ENCODE measurements around the gene SPACA6. TPM values are rescaled to one million over a fixed set of nuclear protein-coding genes. Genes with fewer than 3 reads are reported as not detected.

The SPACA6 gene
- total RNA-seq, 1 experiment from 2014 or later, result 13.3 TPM

- no peak overlapping the region for H3K4me3 Mint-ChIP-seq
- ATAC-seq, result no peak
- peaks cover 3% of the 10 kb centered on the region for H3K27me3 Mint-ChIP-seq (ENCODE audit: low read depth)
- ChIA-PET CTCF (interaction anchor here (1.1 kb wide), 1 partner anchor 28 kb away, joined by 3 read pairs; no protein-coding TSS in a partner anchor), POLR2A (no interaction called here)
- no peak for DNase-seq (ENCODE audit: low spot score)
- H3K27ac Mint-ChIP-seq, result no peak overlapping the region
- peaks cover 17% of the 10 kb centered on the region for H3K9me3 Mint-ChIP-seq
- H3K36me3 Mint-ChIP-seq, result no peaks in the 10 kb centered on the region
- H3K4me1 Mint-ChIP-seq, result no peaks in the 10 kb centered on the region
- TF ChIP-seq ZNF219 (CRISPR knock-in tag; IDR thresholded peaks at IDR 0.05; ENCODE audit: borderline replicate concordance) (no peak), ATF3 (CRISPR knock-in tag; conservative IDR thresholded peaks at IDR 0.05) (no peak), ZNF532 (CRISPR knock-in tag; IDR thresholded peaks at IDR 0.05; ENCODE audit: borderline replicate concordance) (no peak), EMX1 (CRISPR knock-in tag; IDR thresholded peaks at IDR 0.05) (no peak), E2F4 (CRISPR knock-in tag; IDR thresholded peaks at IDR 0.05; ENCODE audit: borderline replicate concordance, low read depth) (no peak), ZNF512 (CRISPR knock-in tag; IDR thresholded peaks at IDR 0.05; ENCODE audit: borderline replicate concordance) (no peak), ZNF671 (CRISPR knock-in tag; IDR thresholded peaks at IDR 0.05) (no peak), GABPB1 (CRISPR knock-in tag; IDR thresholded peaks at IDR 0.05) (no peak), HMGA2 (CRISPR knock-in tag; IDR thresholded peaks at IDR 0.05) (no peak), FOXP1 (CRISPR knock-in tag; IDR thresholded peaks at IDR 0.05; ENCODE audit: borderline replicate concordance) (no peak), ZBTB43 (CRISPR knock-in tag; IDR thresholded peaks at IDR 0.05) (no peak), IRF2 (CRISPR knock-in tag; IDR thresholded peaks at IDR 0.05; ENCODE audit: borderline replicate concordance, low read depth) (no peak), JUN (CRISPR knock-in tag; IDR thresholded peaks at IDR 0.05) (no peak), CTCF (IDR thresholded peaks at IDR 0.05) (no peak), ZNF263 (CRISPR knock-in tag; IDR thresholded peaks at IDR 0.05; ENCODE audit: low read depth) (no peak), FOXJ3 (CRISPR knock-in tag; IDR thresholded peaks at IDR 0.05; ENCODE audit: borderline replicate concordance) (no peak), GTF2I (CRISPR knock-in tag; conservative IDR thresholded peaks at IDR 0.05) (no peak), CBFB (CRISPR knock-in tag; IDR thresholded peaks at IDR 0.05; ENCODE audit: low read depth) (no peak), PRRX2 (CRISPR knock-in tag; IDR thresholded peaks at IDR 0.05) (no peak)
These were observed 56.8 kb downstream of the SPACA6 start for GRCh38 chr19:51749979-51750378.

Measured in WTC11 (cell line).